ENCODE measurements around the gene XDH. TPM values are rescaled to one million over a fixed set of nuclear protein-coding genes. Genes with fewer than 3 reads are reported as not detected.

The XDH gene
- total RNA-seq, 1 experiment from 2014 or later = 47.5 TPM

GRCh38 chr2:31371691-31372090 lies 42.9 kb downstream of the XDH start:
- no peak for DNase-seq (ENCODE audit: unreplicated experiment)
- BruUV-seq (replicated peaks) = no TSS peak
- Mint-ChIP-seq H3K9me3 (ENCODE audit: unreplicated experiment) (no peaks in the 10 kb centered on the region), H3K4me1 (ENCODE audit: insufficient read depth, unreplicated experiment) (no peaks in the 10 kb centered on the region), H3K4me3 (ENCODE audit: unreplicated experiment) (no peak overlapping the region), H3K36me3 (ENCODE audit: insufficient read depth, unreplicated experiment) (peaks cover 41% of the 10 kb centered on the region), H3K27ac (ENCODE audit: low read depth, unreplicated experiment) (no peak overlapping the region), H3K27me3 (ENCODE audit: insufficient read depth, unreplicated experiment) (no peaks in the 10 kb centered on the region)
- intact Hi-C loops (cut with micrococcal nuclease) = no loop called here
- no peak for TF ChIP-seq CTCF (IDR thresholded peaks at IDR 0.05; ENCODE audit: unreplicated experiment)
- POLR2A ChIA-PET = interaction anchor here (0.8 kb wide), 1 partner anchor 18 kb away, joined by 3 read pairs; no protein-coding TSS in a partner anchor
- CTCF ChIA-PET = interaction anchor here (0.7 to 1.3 kb wide), 4 partner anchors 11 to 150 kb away, joined by 3 to 8 read pairs (median 4); no protein-coding TSS in a partner anchor

- Mint-ChIP-seq H3K27me3 (ENCODE audit: insufficient read depth, unreplicated experiment) (no peaks in the 10 kb centered on the region), H3K4me3 (ENCODE audit: unreplicated experiment) (no peak overlapping the region), H3K9me3 (ENCODE audit: unreplicated experiment) (no peaks in the 10 kb centered on the region), H3K27ac (ENCODE audit: low read depth, unreplicated experiment) (no peak overlapping the region), H3K4me1 (ENCODE audit: insufficient read depth, unreplicated experiment) (no peaks in the 10 kb centered on the region), H3K36me3 (ENCODE audit: insufficient read depth, unreplicated experiment) (peaks cover 28% of the 10 kb centered on the region)
- BruUV-seq (replicated peaks) = no TSS peak
- no peak for DNase-seq (ENCODE audit: unreplicated experiment)
- POLR2A ChIA-PET = interaction anchor here (1.6 to 2.2 kb wide), 3 partner anchors 13 to 24 kb away, joined by 5 to 7 read pairs (median 6); no protein-coding TSS in a partner anchor
- CTCF ChIA-PET = interaction anchor here (0.6 to 1.5 kb wide), 7 partner anchors 8 to 177 kb away, joined by 3 to 5 read pairs (median 3); no protein-coding TSS in a partner anchor
- no peak for TF ChIP-seq CTCF (IDR thresholded peaks at IDR 0.05; ENCODE audit: unreplicated experiment)
- intact Hi-C loops (cut with micrococcal nuclease) = no loop called here
These were observed 47.8 kb downstream of the XDH start for GRCh38 chr2:31366733-31367132.

- ChIA-PET CTCF (interaction anchor here (0.6 to 1.2 kb wide), 5 partner anchors 10 to 416 kb away, joined by 3 to 6 read pairs (median 4); no protein-coding TSS in a partner anchor), POLR2A (interaction anchor here (2.0 to 2.2 kb wide), 2 partner anchors 13 to 24 kb away, joined by 5 to 6 read pairs; no protein-coding TSS in a partner anchor)
- no peaks in the 10 kb centered on the region for H3K27me3 Mint-ChIP-seq (ENCODE audit: insufficient read depth, unreplicated experiment)
- H3K4me3 Mint-ChIP-seq (ENCODE audit: unreplicated experiment) = no peak overlapping the region
- no peak for DNase-seq (ENCODE audit: unreplicated experiment)
- no peak for TF ChIP-seq CTCF (IDR thresholded peaks at IDR 0.05; ENCODE audit: unreplicated experiment)
- no peaks in the 10 kb centered on the region for H3K9me3 Mint-ChIP-seq (ENCODE audit: unreplicated experiment)
- intact Hi-C loops (cut with micrococcal nuclease) = no loop called here
- no peak overlapping the region for H3K27ac Mint-ChIP-seq (ENCODE audit: low read depth, unreplicated experiment)
- no peaks in the 10 kb centered on the region for H3K4me1 Mint-ChIP-seq (ENCODE audit: insufficient read depth, unreplicated experiment)
- BruUV-seq (replicated peaks) = no TSS peak
- peaks cover 30% of the 10 kb centered on the region for H3K36me3 Mint-ChIP-seq (ENCODE audit: insufficient read depth, unreplicated experiment)
These were observed 48.6 kb downstream of the XDH start for GRCh38 chr2:31365834-31366505.

- intact Hi-C loops (cut with micrococcal nuclease) = no loop called here
- H3K4me1 Mint-ChIP-seq (ENCODE audit: insufficient read depth, unreplicated experiment) = no peaks in the 10 kb centered on the region
- DNase-seq (ENCODE audit: unreplicated experiment) = no peak
- no peaks in the 10 kb centered on the region for H3K9me3 Mint-ChIP-seq (ENCODE audit: unreplicated experiment)
- H3K27ac Mint-ChIP-seq (ENCODE audit: low read depth, unreplicated experiment) = no peak overlapping the region
- ChIA-PET CTCF (interaction anchor here (0.9 to 1.4 kb wide), 2 partner anchors 31 to 32 kb away, joined by 3 to 6 read pairs; no protein-coding TSS in a partner anchor), POLR2A (no interaction called here)
- no peak for TF ChIP-seq CTCF (IDR thresholded peaks at IDR 0.05; ENCODE audit: unreplicated experiment)
- no TSS peak for BruUV-seq (replicated peaks)
- H3K4me3 Mint-ChIP-seq (ENCODE audit: unreplicated experiment) = no peak overlapping the region
- peaks cover 34% of the 10 kb centered on the region for H3K36me3 Mint-ChIP-seq (ENCODE audit: insufficient read depth, unreplicated experiment)
- no peaks in the 10 kb centered on the region for H3K27me3 Mint-ChIP-seq (ENCODE audit: insufficient read depth, unreplicated experiment)
These were observed 49.2 kb downstream of the XDH start for GRCh38 chr2:31365348-31365747.

All from MCF 10A (cell line).